Astrocyte (in vitro differentiated cells and primary cell): ENCODE measurements around the gene SCLT1. TPM values are rescaled to one million over a fixed set of nuclear protein-coding genes. Genes with fewer than 3 reads are reported as not detected.

Source experiments
- DNase-seq: peaks from one replicate; pipeline ENCODE4 v3.0.0-alpha.2; 2010; ENCODE audit warnings: low read depth
- FAIRE-seq: peaks from 2 replicates; lab custom pipeline; 2011; peaks lifted over from hg19 to GRCh38; lab: Jason Lieb, UNC
- H2AFZ ChIP-seq: 2 replicates; pipeline ENCODE4 v1.6.0; 2012; ENCODE audit warnings: low read depth, low read length, inconsistent platforms
- H3K27ac ChIP-seq: 2 replicates; pipeline ENCODE4 v1.5.1; 2011; ENCODE audit warnings: low read depth, low read length, inconsistent platforms
- H3K27me3 ChIP-seq: 2 replicates; pipeline ENCODE4 v1.6.0; 2011; ENCODE audit warnings: low read length, inconsistent platforms; ENCODE audit not compliant: insufficient read depth
- H3K36me3 ChIP-seq: 2 replicates; pipeline ENCODE4 v1.5.1; 2011; ENCODE audit warnings: low read length, inconsistent platforms; ENCODE audit not compliant: insufficient read depth
- H3K4me1 ChIP-seq: 2 replicates; pipeline ENCODE4 v1.5.1; 2011; ENCODE audit warnings: low read length, inconsistent platforms; ENCODE audit not compliant: insufficient read depth
- H3K4me2 ChIP-seq: 2 replicates; pipeline ENCODE4 v1.6.0; 2012; ENCODE audit warnings: low read length, inconsistent platforms
- H3K4me3 ChIP-seq: 2 replicates; pipeline ENCODE4 v1.5.1; 2011; ENCODE audit warnings: low read depth, mild to moderate bottlenecking, low read length, inconsistent platforms; ENCODE audit not compliant: insufficient read depth
- H3K79me2 ChIP-seq: 2 replicates; pipeline ENCODE4 v1.6.0; 2012; ENCODE audit warnings: mild to moderate bottlenecking, low read length, inconsistent platforms; ENCODE audit not compliant: insufficient read depth
- H3K9ac ChIP-seq: 2 replicates; pipeline ENCODE4 v1.6.0; 2012; ENCODE audit warnings: mild to moderate bottlenecking, low read length, inconsistent platforms
- H3K9me3 ChIP-seq: 2 replicates; pipeline ENCODE4 v1.5.1; 2012; ENCODE audit warnings: low read depth, mild to moderate bottlenecking, low read length, inconsistent platforms; ENCODE audit not compliant: insufficient read depth
- H4K20me1 ChIP-seq: 2 replicates; pipeline ENCODE4 v1.6.0; 2012; ENCODE audit warnings: low read length, inconsistent platforms; ENCODE audit not compliant: insufficient read depth
- H3K27ac Mint-ChIP-seq: one replicate; pipeline ENCODE4 v1.8.0; 2021; ENCODE audit warnings: mild to moderate bottlenecking, mixed read lengths; ENCODE audit not compliant: unreplicated experiment
- H3K27me3 Mint-ChIP-seq: one replicate; pipeline ENCODE4 v1.8.0; 2021; ENCODE audit warnings: low read depth, mixed read lengths; ENCODE audit not compliant: unreplicated experiment
- H3K36me3 Mint-ChIP-seq: one replicate; pipeline ENCODE4 v1.8.0; 2021; ENCODE audit warnings: low read depth, mixed read lengths; ENCODE audit not compliant: unreplicated experiment
- H3K4me1 Mint-ChIP-seq: one replicate; pipeline ENCODE4 v1.8.0; 2021; ENCODE audit warnings: low read depth, mixed read lengths; ENCODE audit not compliant: unreplicated experiment
- H3K4me3 Mint-ChIP-seq: one replicate; pipeline ENCODE4 v1.8.0; 2021; ENCODE audit warnings: mild to moderate bottlenecking, moderate library complexity, mixed read lengths; ENCODE audit not compliant: unreplicated experiment
- H3K9me3 Mint-ChIP-seq: one replicate; pipeline ENCODE4 v1.8.0; 2021; ENCODE audit warnings: mild to moderate bottlenecking, mixed read lengths; ENCODE audit not compliant: unreplicated experiment
- EZH2 ChIP-seq: IDR thresholded peaks from 2 replicates; pipeline ENCODE4 v1.6.1; 2012; ENCODE audit warnings: mild to moderate bottlenecking, low read length, inconsistent platforms; ENCODE audit not compliant: insufficient read depth
- total RNA-seq: library from RNA; stranded (reverse); gene quantifications from 2 replicates; pipeline ENCODE4 v1.2.1, GENCODE V29; 2021
- TF ChIP-seq, protein P1 (sequence below): IDR thresholded peaks from 2 replicates; pipeline ENCODE4 v1.5.1; 2011; ENCODE audit warnings: low read depth, mild to moderate bottlenecking, inconsistent platforms, low read length, moderate library complexity; ENCODE audit not compliant: insufficient read depth

SCLT1 gene
- total RNA-seq, 1 donor from 2014 or later: 11.3 TPM

DNA sequence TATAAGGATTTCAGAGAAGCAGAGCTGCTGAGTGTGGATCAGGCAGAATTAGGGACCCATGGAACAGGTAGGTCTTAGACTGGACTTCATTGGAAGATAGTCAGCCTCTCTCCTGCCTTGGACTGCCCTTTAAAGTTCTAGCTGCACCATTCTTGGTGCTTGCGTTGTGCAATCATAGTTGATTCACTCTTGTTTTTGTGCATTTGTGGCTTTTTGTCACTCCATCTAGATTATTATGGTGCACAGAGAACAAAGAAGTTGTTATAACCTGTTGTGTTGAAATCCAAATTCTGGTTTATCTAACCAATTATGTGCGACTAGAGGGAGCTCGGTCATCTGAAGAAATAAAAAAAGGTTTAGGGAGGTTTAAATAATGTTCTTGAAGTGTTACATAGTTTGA, 224.6 kb downstream of the SCLT1 start:
- peaks cover 47% of the 10 kb centered on the region for H3K36me3 ChIP-seq
- H3K4me1 ChIP-seq: peaks cover 12% of the 10 kb centered on the region
- no peak overlapping the region for H2AFZ ChIP-seq
- Mint-ChIP-seq H3K27ac (no peak overlapping the region), H3K9me3 (no peaks in the 10 kb centered on the region), H3K4me1 (peaks cover 26% of the 10 kb centered on the region), H3K4me3 (no peak overlapping the region), H3K27me3 (no peaks in the 10 kb centered on the region), H3K36me3 (peaks cover 45% of the 10 kb centered on the region)
- H3K79me2 ChIP-seq: peaks cover 1% of the 10 kb centered on the region
- no peaks in the 10 kb centered on the region for H3K27me3 ChIP-seq
- H3K9me3 ChIP-seq: no peaks in the 10 kb centered on the region
- H3K27ac ChIP-seq: no peak overlapping the region
- no peak overlapping the region for H3K4me2 ChIP-seq
- no peak overlapping the region for H3K4me3 ChIP-seq
- no peak overlapping the region for H3K9ac ChIP-seq
- FAIRE-seq (peak; percentile 47), DNase-seq (peak; percentile 24)
- no peaks in the 10 kb centered on the region for H4K20me1 ChIP-seq
- TF ChIP-seq, protein P1, sequence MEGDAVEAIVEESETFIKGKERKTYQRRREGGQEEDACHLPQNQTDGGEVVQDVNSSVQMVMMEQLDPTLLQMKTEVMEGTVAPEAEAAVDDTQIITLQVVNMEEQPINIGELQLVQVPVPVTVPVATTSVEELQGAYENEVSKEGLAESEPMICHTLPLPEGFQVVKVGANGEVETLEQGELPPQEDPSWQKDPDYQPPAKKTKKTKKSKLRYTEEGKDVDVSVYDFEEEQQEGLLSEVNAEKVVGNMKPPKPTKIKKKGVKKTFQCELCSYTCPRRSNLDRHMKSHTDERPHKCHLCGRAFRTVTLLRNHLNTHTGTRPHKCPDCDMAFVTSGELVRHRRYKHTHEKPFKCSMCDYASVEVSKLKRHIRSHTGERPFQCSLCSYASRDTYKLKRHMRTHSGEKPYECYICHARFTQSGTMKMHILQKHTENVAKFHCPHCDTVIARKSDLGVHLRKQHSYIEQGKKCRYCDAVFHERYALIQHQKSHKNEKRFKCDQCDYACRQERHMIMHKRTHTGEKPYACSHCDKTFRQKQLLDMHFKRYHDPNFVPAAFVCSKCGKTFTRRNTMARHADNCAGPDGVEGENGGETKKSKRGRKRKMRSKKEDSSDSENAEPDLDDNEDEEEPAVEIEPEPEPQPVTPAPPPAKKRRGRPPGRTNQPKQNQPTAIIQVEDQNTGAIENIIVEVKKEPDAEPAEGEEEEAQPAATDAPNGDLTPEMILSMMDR: no peak
- TF ChIP-seq EZH2: no peak

DNA sequence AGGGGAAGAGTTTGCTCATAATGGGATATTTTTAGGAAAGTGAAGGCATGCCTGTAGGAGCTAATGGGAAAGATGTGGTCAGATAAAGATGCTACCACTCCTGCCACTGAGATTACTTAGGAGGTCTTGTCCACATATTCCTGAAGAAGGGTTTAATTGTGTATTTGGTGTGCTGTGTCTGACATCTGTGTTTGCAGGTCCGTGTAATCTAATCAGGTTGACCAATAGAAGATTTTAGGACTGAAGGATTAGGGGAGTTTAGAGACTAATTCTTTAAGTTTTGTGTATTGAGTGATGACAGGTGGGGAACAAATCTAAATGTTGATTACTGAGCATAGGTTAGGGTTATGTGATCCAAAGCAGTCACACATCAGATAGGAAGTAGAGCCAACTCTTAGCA, 226.6 kb downstream of the SCLT1 start:
- FAIRE-seq (no peak), DNase-seq (no peak)
- H4K20me1 ChIP-seq: no peaks in the 10 kb centered on the region
- H3K4me3 ChIP-seq: no peak overlapping the region
- H3K4me2 ChIP-seq: no peak overlapping the region
- H3K9me3 ChIP-seq: no peaks in the 10 kb centered on the region
- peaks cover 50% of the 10 kb centered on the region for H3K36me3 ChIP-seq
- H3K27me3 ChIP-seq: no peaks in the 10 kb centered on the region
- no peak overlapping the region for H2AFZ ChIP-seq
- H3K9ac ChIP-seq: no peak overlapping the region
- peaks cover 8% of the 10 kb centered on the region for H3K79me2 ChIP-seq
- TF ChIP-seq, protein P1: no peak
- TF ChIP-seq EZH2: no peak
- Mint-ChIP-seq H3K27ac (peak overlapping the region; percentile 34), H3K9me3 (no peaks in the 10 kb centered on the region), H3K27me3 (no peaks in the 10 kb centered on the region), H3K4me1 (peaks cover 34% of the 10 kb centered on the region), H3K4me3 (no peak overlapping the region), H3K36me3 (peaks cover 46% of the 10 kb centered on the region)
- peaks cover 4% of the 10 kb centered on the region for H3K4me1 ChIP-seq
- H3K27ac ChIP-seq: no peak overlapping the region

DNA sequence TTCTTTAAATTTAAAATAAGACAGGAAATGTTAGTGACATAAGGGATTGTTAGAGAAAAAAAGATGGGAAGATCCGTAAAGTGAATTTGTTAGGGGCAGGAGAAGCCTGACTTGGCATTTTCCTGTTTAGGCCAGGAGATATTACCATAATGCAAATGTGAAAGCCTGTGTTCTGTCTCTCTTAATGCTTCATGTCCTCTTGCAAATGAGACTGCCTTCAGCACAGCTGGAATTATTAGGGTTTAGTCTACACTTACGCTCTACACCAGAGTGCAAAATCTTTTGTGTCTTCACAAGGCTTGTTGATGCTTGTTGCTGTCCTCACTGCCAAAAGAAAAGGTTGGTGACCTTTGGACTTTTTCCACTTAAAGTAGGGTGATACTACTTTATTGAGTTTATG, 227.1 kb downstream of the SCLT1 start:
- FAIRE-seq: no peak
- peaks cover 45% of the 10 kb centered on the region for H3K36me3 Mint-ChIP-seq
- H3K9ac ChIP-seq: no peak overlapping the region

More for the DNA sequence above, 227.1 kb downstream of the SCLT1 start:
- TF ChIP-seq, protein P1: no peak
- TF ChIP-seq EZH2: no peak
- Histone ChIP-seq H3K4me3 (no peak overlapping the region), H3K4me2 (no peak overlapping the region), H3K36me3 (peaks cover 54% of the 10 kb centered on the region), H3K4me1 (no peaks in the 10 kb centered on the region), H3K27me3 (no peaks in the 10 kb centered on the region), H3K79me2 (peaks cover 8% of the 10 kb centered on the region), H3K9me3 (no peaks in the 10 kb centered on the region), H3K27ac (no peak overlapping the region), H4K20me1 (no peaks in the 10 kb centered on the region), H2AFZ (no peak overlapping the region)
- Mint-ChIP-seq H3K9me3 (no peaks in the 10 kb centered on the region), H3K27me3 (no peaks in the 10 kb centered on the region), H3K27ac (no peak overlapping the region), H3K4me1 (peaks cover 30% of the 10 kb centered on the region), H3K4me3 (no peak overlapping the region)
- DNase-seq: no peak
